ENCODE data around the gene SPEF1. TPM values are rescaled to one million over a fixed set of nuclear protein-coding genes. Genes with fewer than 3 reads are reported as not detected.

SPEF1 gene
- total RNA-seq: not detected in 2 replicates

GRCh38 chr20:3781153-3781910 lies at the start of gene SPEF1:
Gene SPEF1 (minus strand): TSS chr20:3781448. CDS start chr20:3781287, 161 bp downstream.

GRCh38 chr20:3820048-3820900 lies 39.0 kb upstream of the SPEF1 start, which contains the start of gene AP5S1:
Gene AP5S1 (plus strand): TSS chr20:3820547. CDS start chr20:3822118, 1,571 bp downstream.

GRCh38 chr20:3795511-3796468 lies 14.5 kb upstream of the SPEF1 start, which contains the start of gene CDC25B:
Gene CDC25B (plus strand): TSS chr20:3796310. CDS start chr20:3796532, 222 bp downstream.

GRCh38 chr20:3786665-3787323 lies 5.5 kb upstream of the SPEF1 start, which contains the start of gene CENPB:
Gene CENPB (minus strand): TSS chr20:3786740. CDS start chr20:3786483, 257 bp downstream.

GRCh38 chr20:3767427-3768341 lies 13.6 kb downstream of the SPEF1 start, which contains the start of gene ADISSP:
Gene ADISSP (minus strand): TSS chr20:3767753. CDS start chr20:3760100, 7,653 bp downstream.

GRCh38 chr20:3732327-3733118 lies 48.7 kb downstream of the SPEF1 start, which contains the start of gene HSPA12B:
Gene HSPA12B (plus strand): TSS chr20:3732685. CDS start chr20:3738675, 5,990 bp downstream.

Other genes with a start within 250 kb of the SPEF1 start
- gene GFRA4, start 118.0 kb downstream of the SPEF1 start, total RNA-seq: not detected in 2 replicates
- gene ADAM33, start 99.4 kb downstream of the SPEF1 start, total RNA-seq: 0.04 TPM in 1 of 2 replicates, not detected in the other
- not detected in 2 replicates for gene SIGLEC1, start 68.8 kb downstream of the SPEF1 start, total RNA-seq
- not detected in 2 replicates for gene HSPA12B, start 48.8 kb downstream of the SPEF1 start, total RNA-seq
- gene ADISSP, start 13.7 kb downstream of the SPEF1 start, total RNA-seq: 51.3 and 95.2 TPM in 2 replicates
- gene CENPB, start 5.3 kb upstream of the SPEF1 start, total RNA-seq: 53.6 and 84.6 TPM in 2 replicates
- 58.4 and 103 TPM in 2 replicates for gene CDC25B, start 14.9 kb upstream of the SPEF1 start, total RNA-seq
- 11.0 and 19.6 TPM in 2 replicates for gene AP5S1, start 39.1 kb upstream of the SPEF1 start, total RNA-seq
- gene MAVS, start 65.4 kb upstream of the SPEF1 start, total RNA-seq: 13.5 and 19.0 TPM in 2 replicates
- 27.3 and 29.2 TPM in 2 replicates for gene PANK2, start 107.9 kb upstream of the SPEF1 start, total RNA-seq
- gene RNF24, start 234.1 kb upstream of the SPEF1 start, total RNA-seq: 3.3 and 6.1 TPM in 2 replicates

All from hair follicular keratinocyte (primary cell).